GM18526 (cell line): ENCODE data around the gene CAPN9.

ENCODE experiments used
- POLR2A ChIP-seq: IDR thresholded peaks from 3 replicates; pipeline ENCODE4 v1.6.1; 2011; ENCODE audit not compliant: insufficient read length; ENCODE audit errors: extremely low read depth

CAPN9 gene

DNA sequence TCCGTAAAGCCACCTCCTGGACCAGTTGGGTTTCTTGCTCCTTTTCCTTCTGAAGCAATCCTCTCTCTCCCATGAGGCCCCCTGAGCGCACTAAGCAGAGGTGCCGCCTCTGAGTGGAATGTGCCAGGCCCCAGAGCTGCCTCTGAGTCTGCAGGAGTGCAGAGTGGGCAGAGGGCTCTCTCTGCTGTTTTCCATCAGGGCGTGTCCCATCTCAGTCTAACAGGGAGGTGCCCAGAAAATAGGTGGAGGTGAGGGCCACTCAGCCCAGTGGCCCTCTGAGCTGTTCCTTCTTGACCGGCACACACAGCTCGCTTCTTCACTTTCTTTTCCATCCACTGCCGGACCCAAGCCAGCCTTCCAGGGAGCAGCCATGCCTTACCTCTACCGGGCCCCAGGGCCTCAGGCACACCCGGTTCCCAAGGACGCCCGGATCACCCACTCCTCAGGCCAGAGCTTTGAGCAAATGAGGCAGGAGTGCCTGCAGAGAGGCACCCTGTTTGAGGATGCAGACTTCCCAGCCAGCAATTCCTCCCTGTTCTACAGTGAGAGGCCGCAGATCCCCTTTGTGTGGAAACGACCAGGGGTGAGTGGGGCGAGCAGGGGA lies at the start of gene CAPN9:
Gene CAPN9 (plus strand): TSS at position 262 of the 604 bp plus-strand sequence. CDS start 109 bp downstream, at position 371.
- TF ChIP-seq POLR2A: no peak

- TF ChIP-seq POLR2A: no peak
Observed at GRCh38 chr1:230698130-230698529, 49.1 kb upstream of the CAPN9 start.

- no peak for TF ChIP-seq POLR2A
Observed at GRCh38 chr1:230699716-230700115, 47.5 kb upstream of the CAPN9 start.

DNA sequence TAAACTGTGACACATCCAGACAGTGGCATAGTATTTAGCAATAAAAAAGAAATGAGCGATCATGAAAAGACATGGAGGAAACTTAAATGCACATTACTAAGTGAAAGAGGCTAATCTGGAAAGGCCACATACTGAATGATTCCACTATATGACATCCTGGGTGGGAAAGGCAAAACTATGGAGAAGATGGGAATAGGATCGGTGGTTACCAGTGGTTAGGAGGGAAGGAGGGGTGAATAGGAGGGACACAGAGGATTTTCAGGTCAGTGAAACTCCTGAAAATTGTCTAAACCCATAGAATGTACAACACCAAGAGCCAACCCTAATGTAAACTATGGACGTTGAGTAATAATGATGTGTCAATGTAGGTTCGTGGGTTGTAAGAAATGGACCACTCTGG lies 47.1 kb upstream of the CAPN9 start:
- no peak for TF ChIP-seq POLR2A

- TF ChIP-seq POLR2A: no peak
Observed at GRCh38 chr1:230701434-230701833, 45.8 kb upstream of the CAPN9 start.

DNA sequence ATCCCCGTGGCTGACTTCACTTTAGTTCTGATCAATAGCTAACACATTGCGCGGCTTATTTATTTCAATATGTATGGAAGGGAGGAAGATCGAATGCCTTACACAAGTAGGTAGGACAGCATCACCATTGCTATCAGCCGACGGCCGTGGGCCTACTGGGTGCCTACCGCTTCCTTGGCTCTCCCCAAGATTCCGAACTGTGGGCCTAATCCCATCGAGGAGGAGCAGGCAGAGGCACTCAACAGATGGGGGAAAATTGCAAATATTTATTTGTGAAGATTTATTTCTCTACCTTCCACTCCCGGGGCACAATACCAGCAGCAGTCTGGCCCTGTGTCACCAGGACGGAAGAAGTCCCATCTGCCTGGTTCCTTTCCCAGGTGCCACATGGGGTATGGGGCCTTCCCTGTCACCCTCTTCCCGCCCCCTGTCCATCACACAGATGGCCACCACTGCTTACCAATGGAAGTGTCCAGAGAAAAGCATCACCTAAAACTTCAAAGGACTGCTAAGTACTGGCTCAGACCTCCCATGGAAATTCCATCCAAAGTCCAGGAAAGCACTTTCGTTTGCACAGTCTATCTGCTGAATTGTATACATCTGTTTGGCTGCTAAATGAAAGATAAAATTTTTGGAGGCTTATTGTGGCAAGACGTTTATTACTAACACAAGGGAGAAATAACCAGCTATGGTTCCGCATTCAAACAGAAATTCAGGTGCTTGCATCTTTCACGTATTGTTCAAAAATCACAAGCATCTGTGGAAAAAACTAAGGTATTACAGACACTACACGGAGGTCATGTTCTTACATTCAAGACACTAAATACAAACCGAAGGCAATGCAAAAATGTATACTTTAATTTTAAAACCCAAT lies 45.1 kb upstream of the CAPN9 start:
- TF ChIP-seq POLR2A: no peak

DNA sequence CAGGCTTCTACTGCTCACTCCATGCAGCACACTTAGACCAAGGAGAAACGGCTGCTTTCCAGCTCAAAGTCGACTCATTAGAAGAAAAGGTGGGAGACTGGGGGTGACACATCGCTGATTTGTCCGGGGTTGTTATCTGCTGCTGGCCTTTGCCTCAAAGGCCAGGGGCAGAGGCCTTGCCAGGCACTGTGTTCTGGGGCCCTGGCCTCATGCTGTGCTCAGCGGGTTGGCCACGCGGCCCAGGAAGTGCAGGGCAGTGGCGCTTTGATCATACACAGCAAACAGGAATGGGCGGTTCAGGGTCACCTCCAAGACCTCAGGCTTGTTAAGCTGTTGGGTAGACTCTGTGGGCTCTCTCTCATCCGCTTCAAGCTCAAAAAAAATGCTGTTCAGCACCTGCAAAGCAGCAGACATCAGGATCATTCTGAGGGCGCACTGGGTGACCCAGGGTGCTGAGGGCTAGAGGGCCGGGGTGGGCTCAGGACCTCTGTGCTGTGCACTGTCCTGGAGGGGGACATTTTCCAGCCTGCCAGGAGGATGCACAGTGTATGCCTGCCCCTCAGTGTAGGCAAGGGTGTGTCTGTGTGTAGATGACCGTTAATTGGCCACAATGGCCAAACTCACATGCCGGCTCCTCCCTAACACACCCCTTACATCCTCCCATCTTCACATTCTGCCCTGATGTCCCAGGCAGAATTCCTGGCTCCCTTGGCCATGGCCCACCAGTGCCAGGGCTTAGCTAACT lies 44.1 kb upstream of the CAPN9 start:
- TF ChIP-seq POLR2A: no peak

DNA sequence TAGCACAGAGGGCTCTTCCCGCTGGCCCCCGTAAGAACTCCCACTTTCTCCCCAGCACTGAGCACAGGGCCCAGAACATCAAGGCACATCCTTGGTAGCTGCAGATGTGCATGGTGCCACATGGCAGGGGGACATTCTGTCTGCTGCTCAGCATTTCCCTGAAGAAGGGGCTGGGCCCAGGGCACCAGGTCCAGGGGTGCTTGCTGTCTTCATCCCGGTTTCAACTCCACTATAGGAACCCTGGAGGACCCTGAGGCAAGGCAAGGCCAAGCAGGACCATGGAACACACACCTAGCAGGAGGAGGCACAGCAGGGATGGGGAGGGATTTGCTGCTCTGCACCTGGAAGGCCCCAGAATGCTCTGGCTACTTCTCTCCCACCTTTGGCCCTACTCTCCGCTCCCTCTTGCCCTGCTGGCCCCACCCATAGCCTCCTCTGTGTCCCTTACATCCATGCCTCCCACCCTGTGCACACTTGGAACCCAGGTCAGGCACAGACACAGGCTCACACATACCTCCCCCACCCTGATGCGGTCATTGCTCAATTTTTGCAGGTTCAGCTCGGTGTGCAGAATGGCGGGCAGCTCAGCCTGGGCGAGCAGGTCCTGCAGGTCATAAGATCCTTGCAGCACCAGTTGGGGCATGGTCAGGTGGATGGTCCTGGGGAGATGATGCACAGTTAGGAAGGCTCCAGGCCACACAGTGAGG lies 43.4 kb upstream of the CAPN9 start:
- TF ChIP-seq POLR2A: no peak

GRCh38 chr1:230704830-230705229 lies 42.4 kb upstream of the CAPN9 start:
- no peak for TF ChIP-seq POLR2A

DNA sequence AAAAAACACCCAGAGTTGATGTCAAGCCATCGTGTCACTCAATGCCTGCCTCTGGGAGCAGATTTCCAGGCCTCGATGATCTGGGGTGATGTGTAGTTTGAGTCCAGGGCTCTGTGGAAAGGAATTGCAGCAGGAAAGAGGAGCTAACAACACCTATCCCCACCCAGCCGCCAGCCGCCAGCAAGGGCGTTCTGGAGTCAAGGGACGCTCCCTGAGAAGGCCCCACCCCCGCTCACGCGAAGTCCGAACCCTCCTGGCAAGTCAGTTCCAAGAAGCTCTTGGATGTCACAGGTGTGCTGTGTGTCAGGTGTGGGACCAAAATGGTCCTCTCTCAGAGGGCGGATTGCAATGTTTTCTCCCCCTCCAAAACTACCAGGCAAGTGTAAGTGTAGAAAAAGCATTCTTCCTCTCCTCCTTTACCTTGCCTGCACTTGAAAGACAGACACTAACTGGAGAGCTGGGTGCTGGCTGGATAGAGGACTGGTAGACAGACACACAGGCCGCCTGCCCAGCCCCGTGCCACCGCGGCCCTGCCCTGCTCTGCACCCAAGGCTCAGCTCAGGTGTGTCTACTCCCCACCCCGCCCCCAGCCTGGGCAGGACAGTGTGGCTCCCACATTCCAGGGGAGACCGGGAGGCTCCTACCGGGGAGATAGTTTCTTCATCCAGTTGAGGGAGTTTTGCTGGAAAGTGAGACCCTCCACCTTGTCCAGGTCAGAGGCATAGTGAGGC lies 41.7 kb upstream of the CAPN9 start:
- no peak for TF ChIP-seq POLR2A

DNA sequence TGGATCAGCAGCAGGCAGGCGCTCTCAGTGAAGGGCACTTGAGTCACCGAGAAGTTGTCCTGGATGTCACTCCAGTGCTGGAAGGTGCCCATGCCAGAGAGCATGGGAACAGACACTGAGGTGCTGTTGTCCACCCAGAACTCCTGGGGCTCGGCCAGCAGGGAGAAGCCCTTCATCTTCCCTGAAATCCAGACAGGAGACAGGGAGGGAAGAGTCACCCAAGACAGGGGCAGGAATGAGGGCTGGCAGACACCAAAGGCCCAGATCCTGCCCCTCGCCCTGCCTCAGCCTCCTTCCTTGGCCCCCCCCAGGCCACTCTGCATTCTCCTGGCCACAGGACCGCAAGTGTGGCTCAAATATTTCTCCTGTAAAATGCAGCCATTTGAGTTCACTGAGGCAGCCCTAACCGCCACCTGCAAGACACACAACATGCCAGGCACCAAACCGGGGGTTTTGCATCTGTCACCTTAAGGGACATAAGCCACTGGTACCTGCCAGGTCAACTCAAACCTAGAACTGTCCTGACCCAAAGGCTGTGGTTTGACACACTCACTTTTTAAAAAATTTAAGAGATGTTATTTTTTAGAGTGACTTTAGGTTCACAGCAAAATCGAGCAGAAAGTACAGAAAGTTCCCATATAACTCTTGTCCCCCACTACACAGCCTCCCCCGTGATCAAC lies 41.0 kb upstream of the CAPN9 start:
- no peak for TF ChIP-seq POLR2A

- TF ChIP-seq POLR2A: no peak
Observed at GRCh38 chr1:230706887-230707731, 40.1 kb upstream of the CAPN9 start.

DNA sequence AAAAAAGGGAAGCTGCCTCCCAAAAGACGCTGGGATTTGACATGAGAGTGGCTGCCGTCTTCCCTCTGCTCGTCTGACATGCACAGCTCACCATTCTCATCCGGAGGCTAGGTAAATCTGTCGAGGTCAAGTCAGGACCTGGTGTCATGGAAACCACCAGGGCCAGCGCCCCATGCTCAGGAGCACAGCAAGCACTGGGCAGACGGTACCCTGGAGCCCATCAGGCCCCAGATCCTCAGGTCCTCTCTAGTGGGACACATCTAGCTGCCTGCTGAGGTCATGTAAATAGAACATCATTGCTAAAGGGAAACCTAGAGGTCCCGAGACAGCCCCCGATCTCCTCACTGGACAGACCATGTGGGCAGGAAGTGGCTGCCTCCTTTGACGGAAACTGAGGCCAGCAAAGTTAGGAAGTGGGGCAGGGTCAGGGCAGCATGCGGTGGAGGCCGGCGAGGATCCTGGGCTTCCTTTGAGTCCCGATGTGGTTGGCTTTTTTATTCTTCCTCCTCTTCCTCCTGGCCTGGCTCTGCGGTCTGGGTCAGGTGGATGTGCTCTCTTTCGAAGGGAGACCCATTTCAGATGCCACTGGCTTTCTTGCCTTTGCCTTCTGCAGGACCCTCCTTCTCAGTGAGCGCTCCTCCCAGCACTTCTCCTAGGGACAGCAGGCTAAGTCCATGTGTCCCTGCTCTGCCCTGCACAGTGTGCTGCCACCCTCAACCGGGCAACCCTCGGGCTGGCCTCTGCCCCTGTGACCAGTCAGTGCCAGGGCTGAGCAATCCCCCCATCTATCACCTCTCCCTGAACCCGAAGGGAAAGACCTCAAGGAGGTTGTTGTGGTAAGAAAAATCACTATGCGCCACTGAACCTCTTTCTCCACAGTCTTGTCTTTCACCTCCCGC lies 39.2 kb upstream of the CAPN9 start:
- TF ChIP-seq POLR2A: no peak
